ENCODE results near the gene MYPOP.

MYPOP gene

GRCh38 chr19:45866400-45867176, 35.8 kb downstream of the MYPOP start:
- Histone ChIP-seq H4K20me1 (ENCODE audit: control insufficient read depth, insufficient read depth, low read depth, low read length) (no peaks in the 10 kb centered on the region), H3K79me2 (ENCODE audit: control insufficient read depth, low read length) (peaks cover 13% of the 10 kb centered on the region), H3K27me3 (ENCODE audit: control insufficient read depth, low read length) (peaks cover 33% of the 10 kb centered on the region), H3K4me1 (ENCODE audit: control insufficient read depth, low read length) (peaks cover 15% of the 10 kb centered on the region), H3K36me3 (ENCODE audit: control insufficient read depth, low read length) (peaks cover 9% of the 10 kb centered on the region; the same call in 1 of the 2 replicates), H3K9me3 (ENCODE audit: control insufficient read depth, insufficient read depth, low read length) (no peaks in the 10 kb centered on the region), H3F3A (ENCODE audit: control insufficient read depth, insufficient read depth) (no peaks in the 10 kb centered on the region; the same call in 1 of the 2 replicates), H3K27ac (ENCODE audit: low read depth, low read length) (no peak overlapping the region), H3K9me2 (replicated peaks; ENCODE audit: control insufficient read depth, low read length) (no peaks in the 10 kb centered on the region), H3K4me2 (ENCODE audit: low read length) (no peak overlapping the region), H3K4me3 (ENCODE audit: low read length) (no peak overlapping the region)
- no peak for TF ChIP-seq EZH2phosphoT487 (IDR thresholded peaks at IDR 0.05; ENCODE audit: borderline replicate concordance, low read length)
- TF ChIP-seq CTCF (IDR thresholded peaks at IDR 0.05; ENCODE audit: low read depth, low read length, poor library complexity, severe bottlenecking), result no peak

GRCh38 chr19:45865269-45865948, 37.0 kb downstream of the MYPOP start:
- H3K4me3 ChIP-seq (ENCODE audit: low read length), result no peak overlapping the region
- H3K4me1 ChIP-seq (ENCODE audit: control insufficient read depth, low read length), result peaks cover 25% of the 10 kb centered on the region
- no peaks in the 10 kb centered on the region; the same call in 1 of the 2 replicates for H3F3A ChIP-seq (ENCODE audit: control insufficient read depth, insufficient read depth)
- peaks cover 33% of the 10 kb centered on the region for H3K27me3 ChIP-seq (ENCODE audit: control insufficient read depth, low read length)
- H3K9me3 ChIP-seq (ENCODE audit: control insufficient read depth, insufficient read depth, low read length), result no peaks in the 10 kb centered on the region
- peaks cover 19% of the 10 kb centered on the region for H3K36me3 ChIP-seq (ENCODE audit: control insufficient read depth, low read length)
- TF ChIP-seq EZH2phosphoT487 (IDR thresholded peaks at IDR 0.05; ENCODE audit: borderline replicate concordance, low read length) (no peak), CTCF (IDR thresholded peaks at IDR 0.05; ENCODE audit: low read depth, low read length, poor library complexity, severe bottlenecking) (no peak)
- H3K27ac ChIP-seq (ENCODE audit: low read depth, low read length), result no peak overlapping the region
- H3K4me2 ChIP-seq (ENCODE audit: low read length), result no peak overlapping the region
- H3K9me2 ChIP-seq (replicated peaks; ENCODE audit: control insufficient read depth, low read length), result no peaks in the 10 kb centered on the region
- no peaks in the 10 kb centered on the region for H4K20me1 ChIP-seq (ENCODE audit: control insufficient read depth, insufficient read depth, low read depth, low read length)
- H3K79me2 ChIP-seq (ENCODE audit: control insufficient read depth, low read length), result peaks cover 25% of the 10 kb centered on the region

GRCh38 chr19:45864629-45865082, 37.8 kb downstream of the MYPOP start:
- Histone ChIP-seq H3K36me3 (ENCODE audit: control insufficient read depth, low read length) (peaks cover 20% of the 10 kb centered on the region), H3K9me3 (ENCODE audit: control insufficient read depth, insufficient read depth, low read length) (no peaks in the 10 kb centered on the region), H3K4me2 (ENCODE audit: low read length) (no peak overlapping the region; the same call in 1 of the 2 replicates), H3K27ac (ENCODE audit: low read depth, low read length) (no peak overlapping the region), H3K27me3 (ENCODE audit: control insufficient read depth, low read length) (peaks cover 33% of the 10 kb centered on the region), H3F3A (ENCODE audit: control insufficient read depth, insufficient read depth) (no peaks in the 10 kb centered on the region; the same call in 1 of the 2 replicates), H3K9me2 (replicated peaks; ENCODE audit: control insufficient read depth, low read length) (no peaks in the 10 kb centered on the region), H3K4me1 (ENCODE audit: control insufficient read depth, low read length) (peaks cover 25% of the 10 kb centered on the region), H3K79me2 (ENCODE audit: control insufficient read depth, low read length) (peaks cover 33% of the 10 kb centered on the region), H3K4me3 (ENCODE audit: low read length) (no peak overlapping the region), H4K20me1 (ENCODE audit: control insufficient read depth, insufficient read depth, low read depth, low read length) (no peaks in the 10 kb centered on the region)
- TF ChIP-seq EZH2phosphoT487 (IDR thresholded peaks at IDR 0.05; ENCODE audit: borderline replicate concordance, low read length), result no peak
- no peak for TF ChIP-seq CTCF (IDR thresholded peaks at IDR 0.05; ENCODE audit: low read depth, low read length, poor library complexity, severe bottlenecking)

All from DOHH2 (cell line).